ENCODE data around the gene ZNF536.

The ZNF536 gene

GRCh38 chr19:30355586-30355985, 16.6 kb upstream of the ZNF536 start:
- H3K36me3 ChIP-seq: no peaks in the 10 kb centered on the region
- no peaks in the 10 kb centered on the region for H3K9me3 ChIP-seq
- no peaks in the 10 kb centered on the region for H3K27me3 ChIP-seq
- H3K4me1 ChIP-seq: peaks cover 13% of the 10 kb centered on the region
- no peak for DNase-seq
- no peak overlapping the region for H3K4me3 ChIP-seq (ENCODE audit: low read depth, low read length)
- no peak for TF ChIP-seq CTCF (IDR thresholded peaks at IDR 0.05; ENCODE audit: low read depth, low read length)

- no peaks in the 10 kb centered on the region for H3K27me3 ChIP-seq
- H3K4me1 ChIP-seq: peaks cover 7% of the 10 kb centered on the region
- no peak for TF ChIP-seq CTCF (IDR thresholded peaks at IDR 0.05; ENCODE audit: low read depth, low read length)
- no peaks in the 10 kb centered on the region for H3K9me3 ChIP-seq
- no peak overlapping the region for H3K4me3 ChIP-seq (ENCODE audit: low read depth, low read length)
- no peaks in the 10 kb centered on the region for H3K36me3 ChIP-seq
- DNase-seq: no peak
These were observed 15.1 kb upstream of the ZNF536 start for GRCh38 chr19:30356951-30357579.

- H3K27me3 ChIP-seq: no peaks in the 10 kb centered on the region
- peaks cover 7% of the 10 kb centered on the region for H3K4me1 ChIP-seq
- H3K36me3 ChIP-seq: no peaks in the 10 kb centered on the region
These were observed 14.6 kb upstream of the ZNF536 start for GRCh38 chr19:30357580-30357954.

GRCh38 chr19:30358319-30358718, 13.9 kb upstream of the ZNF536 start:
- H3K4me1 ChIP-seq: peaks cover 7% of the 10 kb centered on the region
- no peak for TF ChIP-seq CTCF (IDR thresholded peaks at IDR 0.05; ENCODE audit: low read depth, low read length)
- DNase-seq: no peak
- H3K4me3 ChIP-seq (ENCODE audit: low read depth, low read length): no peak overlapping the region
- H3K9me3 ChIP-seq: no peaks in the 10 kb centered on the region
- H3K36me3 ChIP-seq: no peaks in the 10 kb centered on the region
- no peaks in the 10 kb centered on the region for H3K27me3 ChIP-seq

More at GRCh38 chr19:30357580-30357954, 14.6 kb upstream of the ZNF536 start:
- no peak for TF ChIP-seq CTCF (IDR thresholded peaks at IDR 0.05; ENCODE audit: low read depth, low read length)
- Histone ChIP-seq H3K4me3 (ENCODE audit: low read depth, low read length) (no peak overlapping the region), H3K9me3 (no peaks in the 10 kb centered on the region)
- DNase-seq: no peak

- Histone ChIP-seq H3K27me3 (no peaks in the 10 kb centered on the region), H3K36me3 (no peaks in the 10 kb centered on the region), H3K9me3 (no peaks in the 10 kb centered on the region), H3K4me3 (ENCODE audit: low read depth, low read length) (no peak overlapping the region), H3K4me1 (peaks cover 7% of the 10 kb centered on the region)
- no peak for TF ChIP-seq CTCF (IDR thresholded peaks at IDR 0.05; ENCODE audit: low read depth, low read length)
- no peak for DNase-seq
These were observed 13.2 kb upstream of the ZNF536 start for GRCh38 chr19:30358821-30359580.

GRCh38 chr19:30359936-30360335, 12.2 kb upstream of the ZNF536 start:
- no peak overlapping the region for H3K4me3 ChIP-seq (ENCODE audit: low read depth, low read length)

More at GRCh38 chr19:30359936-30360335, 12.2 kb upstream of the ZNF536 start:
- no peaks in the 10 kb centered on the region for H3K27me3 ChIP-seq
- TF ChIP-seq CTCF (IDR thresholded peaks at IDR 0.05; ENCODE audit: low read depth, low read length): no peak
- H3K36me3 ChIP-seq: no peaks in the 10 kb centered on the region
- no peak for DNase-seq
- H3K9me3 ChIP-seq: no peaks in the 10 kb centered on the region
- H3K4me1 ChIP-seq: peaks cover 7% of the 10 kb centered on the region
